ENCODE data around the gene LIF.

LIF gene

DNA sequence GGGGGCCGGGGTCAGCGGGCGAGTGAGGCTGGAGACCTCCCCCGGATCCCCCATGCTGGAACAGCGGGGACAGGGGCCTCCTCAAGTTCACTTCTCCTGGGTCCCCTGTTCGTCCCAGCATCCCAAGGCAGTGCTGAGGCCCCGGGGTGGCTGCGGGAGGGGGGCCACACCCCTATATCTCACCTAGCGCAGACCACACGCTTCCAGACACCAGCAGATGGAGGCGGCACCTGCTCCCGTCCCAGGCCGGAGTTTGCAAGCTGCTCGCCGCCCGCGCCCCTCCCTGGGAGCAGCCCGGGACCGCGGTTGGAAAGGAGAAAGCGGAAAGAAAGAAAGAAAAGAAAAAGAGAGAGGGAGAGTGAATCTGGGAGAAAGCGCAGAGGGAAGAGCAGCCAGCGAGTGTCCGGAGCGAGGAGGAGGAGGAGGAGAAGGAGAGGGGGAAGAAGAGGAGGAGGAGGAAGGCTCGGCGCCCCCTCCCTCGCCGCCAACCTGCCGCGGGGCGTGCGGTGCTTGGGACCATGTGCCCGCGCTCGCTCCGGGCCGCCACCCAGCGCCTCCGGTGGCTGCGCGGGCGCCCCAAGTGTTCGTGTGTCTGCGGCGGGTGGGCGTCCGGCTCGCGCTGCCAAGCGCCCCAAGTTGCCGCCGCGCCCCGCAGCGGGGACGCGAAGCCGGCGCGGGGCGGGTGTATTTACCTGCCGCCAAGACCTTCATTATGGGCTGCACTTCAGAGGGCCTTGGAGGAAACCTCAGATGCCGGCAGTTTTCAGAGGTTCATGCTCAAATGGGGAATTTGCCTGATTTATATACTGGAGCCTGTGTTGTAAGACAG lies at the start of gene LIF:
TSS of gene LIF (minus strand) at position 775 of the 829 bp plus-strand sequence. CDS start at position 711, 64 bp downstream.
- peak; percentile 67 for DNase-seq

DNA sequence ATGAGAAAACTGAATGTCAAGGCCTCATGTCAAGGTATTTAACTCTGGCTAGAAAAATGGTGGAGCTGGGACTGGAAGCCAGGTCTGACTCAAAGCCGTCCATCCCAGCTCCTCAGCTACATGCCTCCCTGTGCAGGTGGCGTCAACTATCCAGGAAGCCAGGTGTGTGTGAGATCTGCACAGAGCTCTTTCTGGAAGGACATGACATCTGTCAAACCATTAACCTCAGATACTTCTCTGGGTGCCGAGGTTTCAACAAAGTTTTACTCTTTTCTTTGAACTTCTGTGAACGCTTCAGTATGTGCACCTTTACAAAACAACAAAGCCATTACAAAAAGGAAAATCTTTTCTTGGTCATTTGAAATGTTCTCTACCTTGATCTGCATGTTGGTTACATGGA lies 49.8 kb upstream of the LIF start:
- no peak for DNase-seq

DNA sequence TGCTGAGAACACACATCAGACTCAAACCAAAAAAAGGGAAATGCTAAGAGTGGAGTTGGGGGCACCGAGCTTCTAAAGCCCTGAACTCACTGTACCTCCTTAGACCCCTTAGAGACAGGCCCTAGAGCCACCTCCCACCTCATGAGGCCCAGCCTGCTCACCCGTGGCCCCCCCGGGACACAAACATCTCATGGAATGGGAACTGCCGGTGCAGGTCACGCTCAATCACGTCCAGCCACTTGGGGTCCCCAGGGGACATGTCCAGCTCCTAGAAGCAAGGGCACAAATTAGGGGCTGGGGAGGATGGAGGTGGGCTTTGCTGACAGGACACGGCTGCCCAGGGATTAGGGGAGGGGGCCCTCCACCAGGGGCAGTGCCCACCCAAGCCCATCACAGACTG lies 49.0 kb upstream of the LIF start:
- DNase-seq = no peak

DNA sequence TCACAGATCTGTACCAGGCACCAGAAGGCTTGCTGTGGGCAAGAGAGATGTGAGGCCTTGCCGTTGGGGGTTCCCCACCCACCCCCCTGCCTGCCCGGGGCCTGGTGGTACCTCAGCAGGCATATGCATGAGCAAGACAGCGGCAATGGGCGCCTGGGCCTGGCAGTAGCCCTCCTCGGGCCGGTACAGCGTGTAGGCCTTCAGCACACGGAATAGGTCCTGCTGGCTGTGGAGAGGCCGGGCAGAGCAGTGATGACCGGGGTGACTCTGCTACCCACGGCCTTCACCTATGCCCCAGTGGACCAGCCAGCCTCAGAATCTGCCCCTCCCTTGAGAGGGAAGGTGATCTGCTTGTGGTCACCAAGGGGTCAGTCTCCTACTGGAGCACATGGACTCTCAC lies 48.3 kb upstream of the LIF start:
- no peak for DNase-seq

DNA sequence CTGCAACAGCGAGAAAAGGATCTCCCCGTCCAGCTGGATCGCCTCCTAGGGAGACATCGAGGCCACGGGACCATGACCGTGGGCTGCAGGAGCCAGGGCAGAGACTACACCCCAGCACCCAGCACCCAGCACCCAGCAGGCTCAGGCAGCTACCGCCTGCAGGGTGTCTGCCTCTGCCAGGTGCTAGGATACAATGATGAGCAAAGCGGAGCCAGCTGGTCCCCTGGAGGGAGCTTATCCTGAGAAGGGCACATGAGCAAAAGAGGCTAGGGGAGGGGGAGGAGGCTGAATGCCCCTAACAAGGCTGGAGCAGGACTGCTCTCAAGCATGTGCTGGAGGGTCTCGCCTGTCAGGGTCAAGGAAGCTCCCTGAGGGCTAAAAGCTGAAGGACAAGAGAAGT lies 47.5 kb upstream of the LIF start:
- no peak for DNase-seq

DNA sequence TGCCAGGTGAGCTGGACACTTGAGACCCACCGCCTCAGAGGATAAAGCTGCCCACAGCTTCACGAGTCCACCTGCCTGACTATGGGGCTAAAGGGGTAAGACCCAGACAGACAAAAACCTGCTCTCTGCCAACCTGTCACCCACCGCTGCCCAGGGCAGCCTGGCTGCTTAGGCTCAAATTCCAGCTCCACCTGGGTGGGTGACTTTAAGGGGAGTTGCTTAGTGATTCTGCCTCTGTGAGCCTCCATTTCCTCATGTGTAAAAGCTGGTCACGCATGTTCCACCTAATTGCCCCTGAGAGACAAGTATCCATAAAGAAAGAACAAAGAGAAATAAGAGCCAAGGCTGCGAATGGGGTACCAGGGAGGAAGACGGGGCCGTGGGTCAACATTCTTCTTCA lies 46.5 kb upstream of the LIF start:
- no peak for DNase-seq

DNA sequence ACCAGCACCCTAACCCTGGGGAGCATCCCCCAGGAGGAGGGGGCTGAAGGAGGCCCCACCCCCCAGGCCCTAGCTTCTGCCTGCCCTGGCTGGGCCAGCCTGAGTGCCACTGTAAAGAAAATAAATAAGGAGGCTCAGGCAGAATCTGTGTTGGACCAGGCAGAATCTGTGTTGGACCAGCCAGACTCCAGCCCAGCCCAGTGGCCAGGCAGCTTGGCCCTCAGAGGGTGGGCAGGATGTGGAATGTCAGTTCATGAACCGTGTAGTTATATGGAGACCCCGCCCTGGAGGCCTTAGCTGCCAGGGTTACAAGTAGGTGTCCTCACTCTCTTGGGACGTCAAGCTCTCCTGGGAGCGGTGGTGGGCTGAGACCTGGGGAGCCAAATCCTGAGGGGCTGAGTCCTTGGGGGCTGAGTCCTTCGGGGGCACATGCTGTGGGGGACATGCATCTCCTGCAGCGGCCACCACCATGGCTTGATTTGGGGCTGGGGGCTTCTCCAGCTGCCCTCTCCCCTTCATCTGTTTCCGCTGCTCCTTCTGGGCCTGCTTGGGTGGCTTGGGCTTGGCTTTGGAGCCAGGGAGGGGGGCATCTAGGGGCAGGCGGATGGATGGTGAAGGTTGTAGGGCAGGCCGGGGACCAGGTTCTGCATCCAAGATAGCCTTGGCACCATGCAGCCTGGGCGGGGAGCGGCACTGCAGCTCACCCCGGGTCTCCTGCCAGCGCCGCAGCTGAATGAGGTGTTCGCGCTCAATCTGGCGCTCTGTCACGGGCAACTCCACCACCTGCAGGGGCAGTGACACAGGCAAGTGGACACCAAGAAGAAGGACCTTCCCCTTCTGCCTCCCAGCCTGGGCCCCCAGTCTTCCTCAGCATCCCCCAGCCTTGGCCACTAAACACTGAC lies 45.8 kb upstream of the LIF start:
- no peak for DNase-seq

DNA sequence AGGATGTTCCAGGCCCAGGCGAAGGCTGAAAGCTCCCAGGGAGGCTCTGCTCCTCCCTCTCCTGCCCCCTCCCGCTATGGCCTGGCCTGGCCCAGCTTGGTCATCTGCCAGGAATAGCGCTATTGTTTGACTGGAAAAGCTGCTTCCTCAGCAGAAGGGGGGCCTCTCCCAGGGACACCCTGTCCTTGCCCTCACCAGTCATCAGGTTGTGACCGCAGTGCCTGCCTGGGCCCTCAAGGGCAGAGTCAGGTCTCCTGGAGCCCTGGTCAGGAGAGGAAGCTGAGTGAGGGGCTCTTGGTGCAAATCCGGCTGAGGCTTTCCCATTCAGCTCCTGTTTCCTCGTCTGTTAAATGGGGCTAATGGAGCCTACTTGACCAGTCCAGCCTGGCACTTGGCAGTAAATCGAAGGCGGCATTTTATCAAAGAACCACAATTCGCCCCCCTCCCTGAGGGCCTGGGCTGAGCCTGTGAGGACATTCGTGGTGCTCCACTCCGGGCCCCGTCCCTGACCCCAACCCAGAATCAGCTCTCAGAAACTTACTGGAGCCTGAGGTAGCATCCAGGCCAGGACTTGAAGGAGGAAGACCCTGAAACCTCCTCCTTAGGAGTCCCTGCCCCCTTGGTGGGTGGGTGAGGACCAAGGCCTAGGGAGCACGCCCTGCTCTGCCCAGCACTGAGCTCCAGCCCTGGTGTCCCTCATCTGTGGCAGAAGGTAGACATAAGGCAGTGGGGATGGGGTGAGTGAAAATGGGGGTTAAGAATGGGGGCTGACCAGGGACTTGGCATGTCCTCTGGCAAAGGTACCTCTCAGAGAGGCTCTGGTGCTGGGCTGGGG lies 44.7 kb upstream of the LIF start:
- DNase-seq = no peak

DNA sequence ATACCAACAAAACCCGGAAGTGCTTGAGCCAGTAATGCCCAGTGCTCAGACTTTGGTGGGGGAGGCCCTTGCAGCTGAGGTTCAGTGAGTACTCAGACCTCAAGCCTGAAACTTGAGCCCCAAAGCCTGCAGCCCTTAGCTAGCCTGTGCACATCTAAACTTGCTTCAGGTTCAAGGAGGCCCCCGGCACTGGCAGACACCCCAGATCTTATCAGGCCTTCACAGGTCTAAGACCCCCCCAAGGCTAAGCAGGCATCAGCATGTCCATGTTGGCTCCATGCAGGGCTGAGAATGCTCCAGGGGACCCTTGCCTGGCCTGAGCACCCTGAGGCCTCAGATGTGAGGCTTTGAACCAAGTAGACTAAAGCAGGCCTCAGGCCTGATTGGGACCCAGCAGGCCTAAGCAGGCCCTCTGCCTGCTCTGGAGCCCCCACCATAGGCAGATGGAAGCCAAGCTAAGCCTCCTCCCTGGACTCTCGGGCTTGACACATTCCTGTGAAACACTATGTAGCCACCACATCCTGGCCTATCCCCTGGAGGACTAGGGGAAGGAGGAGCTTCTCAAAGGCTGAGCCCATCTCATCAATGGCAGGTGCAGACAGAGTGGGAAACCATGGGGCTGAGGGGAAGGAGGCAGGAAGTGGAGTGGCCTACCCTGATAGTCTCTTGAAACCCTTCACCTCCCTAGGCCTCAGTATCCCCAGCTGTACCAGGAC lies 43.9 kb upstream of the LIF start:
- peak; percentile 50 for DNase-seq

DNA sequence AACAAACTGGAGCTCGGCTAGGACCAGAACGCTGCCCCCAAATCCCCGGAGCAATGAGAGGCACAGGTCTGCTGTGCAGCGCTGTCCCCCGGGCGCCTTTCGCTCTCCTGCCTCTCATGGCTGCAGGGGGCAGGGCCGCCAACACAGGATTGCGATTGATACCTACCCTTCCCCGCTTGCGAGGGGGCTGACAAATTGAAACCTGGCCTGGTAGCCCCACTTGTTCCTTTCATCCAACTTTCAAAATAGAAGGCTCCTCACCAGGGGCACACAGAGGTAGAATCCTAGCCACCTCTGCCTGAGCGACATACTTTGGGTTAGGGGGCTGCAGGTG lies 43.4 kb upstream of the LIF start:
- no peak for DNase-seq

DNA sequence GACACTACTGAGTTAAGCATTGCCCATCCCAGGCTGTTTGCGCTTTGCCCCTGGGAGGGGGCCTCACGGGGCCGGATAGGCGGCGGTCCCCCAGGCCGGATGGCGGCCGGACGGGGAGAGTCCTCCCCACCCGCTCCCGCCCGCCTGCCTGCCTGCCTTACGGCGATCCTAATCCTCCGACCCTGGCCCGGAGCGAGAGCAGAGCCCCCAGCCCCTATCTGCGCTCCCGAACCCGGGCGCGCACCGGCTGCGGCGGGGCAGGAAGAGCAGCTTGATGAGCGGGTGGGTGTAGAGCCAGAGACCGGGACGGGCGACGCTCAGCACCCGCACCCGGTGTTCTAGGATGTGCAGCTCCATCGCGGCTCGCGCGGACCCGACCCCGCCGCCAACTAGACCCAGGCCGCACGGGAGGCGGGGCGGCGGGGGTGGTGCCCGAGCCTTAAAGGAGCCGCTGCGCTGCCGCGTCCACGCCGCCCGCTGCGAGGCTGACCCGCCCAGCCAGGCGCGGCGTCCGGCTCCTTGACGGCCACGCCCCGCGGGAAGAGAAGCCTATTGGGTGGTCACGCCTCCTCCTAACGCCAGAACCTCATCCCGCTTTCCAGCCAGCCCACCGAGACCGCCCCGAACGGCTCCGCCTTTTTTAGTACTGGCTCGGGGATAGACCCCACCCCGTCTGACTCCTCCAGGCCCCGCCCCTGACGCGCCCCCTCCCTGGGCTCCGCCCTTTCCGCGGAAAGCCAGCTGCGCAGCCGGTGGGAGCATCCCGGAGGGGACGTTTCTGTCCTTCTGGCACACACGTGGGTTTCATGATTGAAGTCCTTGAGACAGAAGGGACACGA lies 42.8 kb upstream of the LIF start, which contains the start of gene CASTOR1:
TSS of gene CASTOR1 (minus strand) at position 365 of the 839 bp plus-strand sequence. CDS start at position 357, 8 bp downstream.
- peak; percentile 98 for DNase-seq

DNA sequence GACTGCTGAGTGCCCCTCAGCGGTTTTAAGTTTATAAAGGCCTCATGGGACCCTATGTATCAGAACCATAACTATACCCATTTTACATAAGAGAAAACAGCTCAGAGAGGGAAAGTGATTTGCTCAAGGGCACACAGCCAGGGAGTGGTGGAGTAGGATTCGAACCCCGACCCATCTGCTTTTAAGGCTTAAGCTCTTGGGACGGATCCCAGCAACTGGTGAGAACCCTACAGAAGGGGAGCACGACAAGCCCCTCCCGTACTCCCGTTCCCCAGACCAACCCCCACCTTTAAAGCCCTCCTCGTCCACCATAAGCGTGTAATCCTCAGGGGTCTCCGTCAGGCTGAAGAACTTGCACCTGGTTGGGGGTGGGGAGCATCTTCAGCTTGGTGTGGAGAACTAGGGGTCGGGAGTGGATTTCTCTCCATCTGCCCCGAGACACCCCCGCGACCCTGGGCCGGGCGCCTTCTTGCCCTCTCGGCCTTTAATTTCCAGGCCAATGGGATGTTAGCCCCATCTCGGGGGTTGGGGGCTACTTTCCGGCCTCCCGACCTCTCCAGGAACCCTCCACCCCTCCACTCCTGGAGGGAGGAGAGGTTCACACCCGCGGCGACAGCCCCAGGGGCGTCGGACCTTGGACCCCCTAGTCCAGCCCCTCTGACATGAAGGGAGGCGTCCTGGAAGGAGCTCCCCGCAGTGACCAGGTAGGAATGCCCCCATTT lies 42.0 kb upstream of the LIF start:
- DNase-seq = no peak

DNA sequence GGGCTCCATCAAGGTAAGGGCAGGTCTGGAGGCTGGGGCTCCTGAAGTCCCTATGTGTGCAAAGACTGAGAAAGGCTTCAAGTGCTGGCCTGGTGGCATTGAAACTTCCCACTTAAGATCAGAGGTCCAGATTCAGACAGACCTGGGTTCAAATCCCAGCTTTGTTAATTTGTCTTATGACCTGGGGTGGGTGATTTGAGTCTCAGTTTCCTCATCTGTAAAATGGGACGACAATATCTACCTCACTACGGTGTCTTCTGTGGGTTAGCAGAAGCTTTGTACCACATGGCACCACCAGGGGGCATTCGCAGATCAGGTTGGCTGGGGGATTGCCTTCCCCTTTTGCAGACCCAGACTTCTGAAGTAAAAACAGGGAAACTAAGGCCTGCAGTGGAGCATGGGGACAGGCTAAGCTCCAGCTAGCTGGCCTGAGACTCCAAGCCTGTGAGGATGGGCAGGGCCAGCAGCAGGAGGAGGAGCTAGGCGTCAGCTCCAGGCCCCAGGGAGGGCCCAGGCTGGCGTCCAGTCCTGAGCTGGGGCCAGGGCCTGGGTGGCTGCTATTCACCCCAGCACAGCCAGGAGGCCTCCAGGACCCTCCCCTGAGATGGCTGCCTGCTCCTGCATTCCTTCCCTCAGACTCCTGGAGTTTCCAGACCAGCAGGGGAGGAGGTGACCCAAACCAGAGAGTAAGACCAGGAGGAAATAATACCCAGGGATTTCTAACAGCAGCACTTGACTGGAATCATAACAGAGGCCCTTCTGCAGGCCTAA lies 41.3 kb upstream of the LIF start:
- peak; percentile 93 for DNase-seq

DNA sequence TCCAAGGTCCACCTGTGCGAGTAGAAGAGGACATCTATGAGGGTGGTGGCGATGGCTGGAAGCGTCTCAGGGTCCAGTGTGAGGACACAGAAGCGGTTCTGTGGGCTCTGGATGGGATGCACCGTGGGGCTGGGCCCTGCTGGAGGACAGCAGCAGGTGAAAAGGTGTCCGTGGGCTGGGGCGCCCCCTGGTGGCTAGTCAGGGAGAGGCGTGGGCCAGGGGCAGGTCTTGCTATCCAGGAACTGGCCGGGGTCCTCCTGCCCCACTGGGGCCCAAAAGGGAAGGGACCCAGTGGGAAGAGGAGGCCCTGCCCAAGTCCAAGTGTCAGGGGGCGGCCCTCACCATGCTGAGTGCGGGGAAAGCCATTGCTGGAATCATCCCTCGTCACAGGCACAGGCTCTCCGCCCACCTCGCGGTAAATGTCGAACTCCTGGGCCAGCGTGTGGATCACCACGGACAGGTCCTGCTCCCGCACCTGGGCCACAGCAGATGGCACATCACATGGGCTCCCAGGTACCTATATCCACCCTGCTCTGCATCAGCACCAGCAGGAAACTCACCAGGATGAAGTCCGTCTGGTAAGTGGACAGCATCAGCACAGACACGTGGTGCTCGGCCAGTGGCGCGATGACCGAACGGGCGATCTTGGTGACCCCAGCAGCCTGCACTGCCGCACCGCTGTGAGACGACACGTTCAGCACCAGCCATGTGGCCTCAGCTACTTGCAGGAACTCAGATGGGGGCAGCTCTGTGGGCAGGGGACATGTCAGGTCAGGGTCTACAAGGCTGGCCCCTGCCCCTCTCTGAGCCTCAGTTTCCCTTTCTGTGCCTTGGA lies 40.5 kb upstream of the LIF start:
- DNase-seq = peak; percentile 81

DNA sequence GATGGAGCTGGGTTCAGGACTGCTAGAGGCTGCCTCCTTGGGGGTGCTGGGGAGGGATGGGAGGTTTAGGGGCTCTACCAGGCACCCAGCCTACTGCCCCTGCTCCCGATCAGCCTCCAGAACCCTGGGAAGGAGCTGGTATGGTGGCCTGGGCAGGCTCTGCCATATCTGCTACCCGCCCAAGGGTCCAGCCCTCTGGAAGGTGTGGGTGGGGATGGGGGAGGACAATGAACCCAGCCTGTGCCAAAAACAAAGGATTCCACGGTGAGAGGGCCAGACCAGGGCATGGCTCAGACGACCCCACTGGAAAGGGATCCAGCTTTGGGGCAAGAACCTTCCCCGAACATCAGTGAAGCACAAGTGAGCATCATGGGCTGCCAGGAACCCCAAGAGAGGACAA lies 39.8 kb upstream of the LIF start:
- DNase-seq = no peak

DNA sequence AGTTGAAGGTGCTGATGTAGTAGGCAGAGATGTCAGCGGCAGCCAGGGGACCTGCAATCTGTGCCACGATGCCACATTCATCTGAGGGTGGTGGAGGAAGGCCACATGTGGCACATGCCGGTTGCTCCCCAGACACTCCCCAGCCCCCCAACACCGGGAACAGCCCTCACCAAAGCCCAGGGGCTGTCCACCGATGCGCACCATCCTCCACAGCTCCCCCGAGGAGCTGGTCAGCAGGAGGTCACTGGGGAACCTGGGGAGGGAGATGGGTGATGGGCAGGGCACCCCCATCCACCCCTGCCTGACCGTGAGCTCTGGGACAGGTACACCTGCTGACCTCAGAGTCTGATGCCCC lies 39.3 kb upstream of the LIF start:
- no peak for DNase-seq

DNA sequence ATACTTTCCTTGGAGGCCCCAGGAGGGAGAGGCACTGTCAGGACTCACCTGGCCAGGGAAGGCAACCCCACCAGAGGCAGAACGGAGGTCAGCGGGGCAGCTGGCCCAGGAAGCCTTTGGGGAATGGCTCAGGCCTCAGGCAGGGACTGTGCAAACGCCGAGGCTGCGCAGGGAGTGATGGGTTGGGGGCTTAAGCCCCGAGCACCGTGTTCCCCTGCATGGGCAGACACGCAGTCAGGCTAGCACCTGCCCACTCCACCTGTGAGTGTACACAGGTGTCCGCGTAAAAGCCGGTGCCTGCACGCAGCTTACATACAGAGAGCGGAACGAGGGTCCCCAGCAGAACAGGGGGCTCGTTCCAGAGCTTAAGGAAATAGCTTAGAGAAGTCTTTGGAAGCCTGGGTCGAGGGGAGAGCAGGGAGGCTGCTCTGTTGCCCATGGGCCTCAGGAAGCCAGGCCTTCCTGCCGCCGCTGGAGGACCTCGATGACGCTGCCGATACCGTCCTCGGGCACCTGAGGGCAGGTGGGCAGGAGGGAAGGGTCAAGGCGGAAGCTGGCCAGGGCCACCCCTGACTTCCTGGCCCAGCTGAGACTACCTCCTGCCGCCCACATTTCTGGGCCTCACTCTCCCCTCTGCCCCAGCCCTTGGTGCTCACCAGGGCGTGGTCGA lies 38.8 kb upstream of the LIF start:
- no peak for DNase-seq

DNA sequence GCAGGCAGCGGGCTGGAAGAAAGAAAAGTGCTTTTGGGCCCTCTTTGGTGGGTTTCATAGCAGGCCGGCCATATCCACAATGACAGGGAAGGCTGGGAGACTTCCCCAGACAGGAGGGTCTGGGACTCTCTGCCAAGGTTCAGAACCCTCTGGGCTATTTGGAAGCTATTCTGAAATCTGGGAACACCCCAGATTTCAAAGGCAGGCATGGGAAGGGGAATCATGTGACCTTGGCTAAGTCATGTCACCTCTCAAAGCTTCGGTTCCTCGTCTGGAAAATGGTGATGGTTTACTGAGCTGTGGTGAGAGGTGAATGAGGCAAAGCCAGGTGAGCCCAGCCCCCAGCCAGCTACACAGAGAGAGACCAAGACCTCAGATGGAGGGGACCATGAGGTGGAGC lies 38.1 kb upstream of the LIF start:
- DNase-seq = no peak

DNA sequence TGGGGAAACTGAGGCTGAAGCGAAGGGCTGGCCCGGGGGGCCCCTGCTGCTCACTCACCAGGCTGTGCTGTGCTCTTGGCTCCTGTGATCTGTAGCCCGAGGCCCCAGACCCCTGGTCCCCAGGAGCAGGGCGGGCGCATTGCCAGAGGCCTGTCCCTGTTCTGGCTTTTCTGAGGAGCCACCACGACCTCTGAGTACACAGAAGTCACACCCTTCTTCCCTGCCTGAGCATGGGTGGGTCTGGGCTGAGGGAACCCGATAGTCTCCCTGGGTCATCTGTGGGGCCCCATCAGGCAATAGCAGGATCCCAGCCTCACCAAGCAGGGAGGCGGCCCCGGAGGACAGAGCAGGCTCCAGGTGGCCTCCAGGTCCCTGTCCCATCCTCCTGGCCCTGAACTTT lies 37.6 kb upstream of the LIF start:
- DNase-seq = peak; percentile 4

Measured in OCI-M1 (cell line).